ENCODE data around the gene SMIM31.

Gene SMIM31

DNA sequence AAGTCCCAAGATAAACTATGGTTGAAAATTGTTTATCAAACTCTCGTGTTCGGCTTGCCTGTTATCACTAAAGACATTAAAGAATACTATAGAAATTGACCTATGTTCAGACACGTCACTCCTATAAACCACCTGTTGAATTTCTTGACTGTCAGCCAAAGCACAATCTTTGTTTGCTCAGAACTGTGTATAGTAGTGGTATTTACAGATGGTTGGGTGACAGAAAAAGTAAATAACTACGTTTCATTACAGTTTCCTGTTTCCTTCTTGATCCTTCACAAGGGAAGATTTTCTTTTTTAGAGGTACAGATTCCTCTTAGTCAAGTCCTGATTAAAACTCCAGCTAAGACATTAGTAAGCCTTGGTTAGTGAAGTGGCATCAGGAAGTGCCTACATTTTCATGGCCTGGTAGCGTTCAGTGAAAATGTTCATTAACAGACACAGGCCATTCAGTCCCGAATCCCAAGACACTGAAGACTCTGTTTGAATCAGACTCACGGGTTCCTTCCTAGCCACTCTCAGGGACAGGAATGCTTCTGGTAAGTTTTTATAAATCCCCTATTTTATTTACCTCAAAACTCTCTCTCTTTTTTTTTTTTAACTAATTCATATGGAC lies at the start of gene SMIM31:
TSS of gene SMIM31 (plus strand) at position 259 of the 616 bp plus-strand sequence. CDS start 16,313 bp downstream, outside the sequence.
- DNase-seq (ENCODE audit: low spot score): no peak

DNA sequence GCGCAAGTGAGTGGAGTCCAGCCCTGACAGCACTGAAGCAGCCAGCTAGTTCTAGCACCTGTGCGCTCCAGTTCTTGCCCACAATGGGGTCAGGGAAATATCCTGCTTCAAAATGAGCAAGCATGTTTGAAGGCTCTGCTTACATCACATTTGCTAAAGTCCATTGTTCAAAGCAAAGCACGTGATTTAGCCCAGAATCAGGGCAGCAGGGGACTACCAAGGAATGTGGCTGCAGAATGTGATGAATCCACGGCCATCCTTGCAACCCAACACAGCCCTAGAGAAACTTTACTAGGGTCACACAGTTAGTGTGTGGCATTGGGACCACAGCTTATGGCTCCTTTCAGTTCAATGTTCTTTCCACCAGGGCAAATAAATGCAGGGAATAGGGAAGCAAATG lies 47.3 kb upstream of the SMIM31 start:
- no peak for DNase-seq (ENCODE audit: low spot score)

DNA sequence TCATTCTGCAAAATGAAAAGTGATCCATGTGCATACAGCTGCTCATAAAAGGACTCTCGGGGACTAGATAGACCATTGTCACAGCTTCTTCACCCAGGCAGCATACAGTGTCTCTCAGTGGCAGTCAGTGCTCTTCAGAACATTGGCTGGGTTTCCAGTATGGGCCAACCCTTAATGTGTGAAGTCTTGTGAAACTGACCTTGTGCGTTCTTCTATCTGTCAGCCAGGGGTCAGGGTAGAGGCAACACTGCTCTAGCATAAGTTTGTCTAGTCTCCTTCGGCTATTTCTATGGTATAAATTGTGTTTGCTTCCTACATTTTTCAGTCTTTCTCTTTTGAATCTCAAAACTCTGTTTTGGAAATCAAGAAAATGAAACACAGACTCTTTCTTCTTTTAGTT lies 37.0 kb upstream of the SMIM31 start:
- no peak for DNase-seq (ENCODE audit: low spot score)

DNA sequence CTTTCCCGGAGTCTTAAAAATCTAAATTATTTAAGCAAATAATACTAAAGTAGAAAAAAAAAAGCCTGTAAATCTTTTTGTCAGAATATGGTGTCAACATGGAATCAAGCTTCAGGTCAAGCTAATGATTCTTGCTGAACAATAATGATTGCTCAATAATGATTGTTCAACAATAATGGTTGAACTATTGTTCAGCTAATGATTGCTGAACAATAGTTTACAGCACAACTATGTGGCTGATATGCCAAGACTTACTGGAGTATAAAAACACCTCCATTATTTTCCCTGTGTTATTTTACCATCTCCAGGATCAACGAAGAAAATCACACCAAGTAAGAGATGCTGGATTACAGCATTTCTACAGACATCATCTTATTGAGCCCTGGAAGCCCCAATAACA lies 35.1 kb upstream of the SMIM31 start:
- DNase-seq (ENCODE audit: low spot score): no peak

GRCh38 chr4:164725066-164725465 lies 28.9 kb upstream of the SMIM31 start:
- DNase-seq (ENCODE audit: low spot score): no peak

- DNase-seq (ENCODE audit: low spot score): no peak
Measured at GRCh38 chr4:164730705-164731393, 23.1 kb upstream of the SMIM31 start.

DNA sequence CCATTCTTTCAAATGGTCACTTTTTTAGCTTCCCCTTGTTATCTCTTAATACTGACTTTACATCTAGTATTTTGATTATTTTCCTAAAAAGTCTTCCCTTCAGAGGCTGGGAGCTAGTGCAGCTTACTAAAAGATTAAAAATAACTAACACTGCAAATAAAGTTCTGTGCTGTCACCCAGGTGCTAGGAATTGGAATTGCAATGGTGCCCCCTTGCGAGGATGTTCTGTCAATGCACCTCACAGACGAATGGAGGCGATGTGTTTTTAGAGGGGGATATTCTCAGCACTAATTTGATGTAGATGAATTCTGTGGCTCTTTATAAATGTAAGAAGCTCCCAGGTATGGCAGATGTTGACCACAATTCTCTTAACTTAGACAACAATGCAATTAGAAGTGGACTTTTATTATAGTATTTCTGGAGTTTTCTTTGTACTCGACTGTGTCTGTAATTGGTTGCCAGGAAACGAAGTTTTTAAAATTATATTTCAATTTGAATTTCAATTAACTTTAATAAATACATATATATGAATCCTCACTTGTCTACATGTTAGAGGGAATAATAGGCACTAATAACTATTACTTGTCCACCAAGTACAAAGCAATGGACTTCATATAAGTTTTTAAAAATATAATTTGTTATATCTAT lies 22.0 kb upstream of the SMIM31 start:
- peak; percentile 47 for DNase-seq (ENCODE audit: low spot score)

DNA sequence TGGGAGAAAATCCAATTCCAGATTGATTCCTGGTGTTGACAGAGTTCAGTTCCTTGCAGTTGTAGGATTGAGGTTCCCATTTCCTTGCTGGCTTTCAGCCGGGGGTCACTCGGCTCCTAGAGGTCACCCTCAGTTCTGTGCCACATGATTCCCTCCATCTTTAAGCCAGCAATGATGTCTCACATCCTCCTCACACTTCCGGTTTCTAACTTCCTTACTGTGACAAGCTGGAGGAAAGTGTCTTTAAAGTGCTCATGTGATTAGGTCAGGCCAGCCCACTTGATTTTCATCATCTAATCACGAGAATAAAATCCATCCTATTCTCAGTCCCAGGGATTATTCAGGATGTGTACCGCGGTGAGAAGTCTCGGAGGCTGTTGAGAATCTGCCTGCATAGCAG lies 19.4 kb upstream of the SMIM31 start:
- DNase-seq (ENCODE audit: low spot score): no peak

GRCh38 chr4:164748375-164748774 lies 5.6 kb upstream of the SMIM31 start:
- peak; percentile 6 for DNase-seq (ENCODE audit: low spot score)

- no peak for DNase-seq (ENCODE audit: low spot score)
Measured at GRCh38 chr4:164755432-164755831, 1.5 kb downstream of the SMIM31 start.

DNA sequence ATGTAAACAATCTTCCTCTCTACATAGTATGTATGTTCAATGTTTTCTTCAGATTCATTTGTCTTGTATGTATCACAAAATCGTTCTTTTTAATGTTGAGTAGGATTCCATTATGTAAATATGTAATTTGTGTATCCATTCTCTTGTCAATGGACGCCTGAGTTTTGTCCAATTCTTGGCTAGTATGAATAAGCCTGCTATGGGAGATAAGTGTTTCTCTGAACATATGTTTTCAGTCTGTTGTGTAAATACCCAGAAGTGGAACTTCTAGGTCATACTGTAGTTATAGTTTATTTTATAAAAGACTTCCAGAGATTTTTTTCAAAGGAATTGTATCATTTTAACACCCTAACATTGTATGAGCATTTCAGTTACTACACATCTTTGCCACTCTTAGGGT lies 2.8 kb downstream of the SMIM31 start:
- no peak for DNase-seq (ENCODE audit: low spot score)

DNA sequence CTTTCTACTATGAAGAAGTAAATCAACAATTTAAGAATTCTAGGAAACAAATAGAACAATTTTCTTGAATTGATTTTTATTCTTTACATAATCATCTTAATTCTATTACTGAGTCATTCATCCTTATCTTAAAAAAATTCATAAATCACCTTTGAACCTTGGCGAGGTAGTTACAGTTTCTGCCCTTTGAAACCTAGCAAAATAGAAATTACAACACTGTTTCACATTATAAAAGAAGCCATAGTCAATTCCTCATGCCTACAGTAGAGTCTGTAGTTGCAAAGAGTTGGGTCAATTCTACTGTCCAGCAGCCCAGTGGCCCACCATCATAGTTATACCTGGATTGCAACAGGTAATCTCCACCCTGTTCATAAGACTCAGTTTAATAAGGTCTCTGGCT lies 7.3 kb downstream of the SMIM31 start:
- no peak for DNase-seq (ENCODE audit: low spot score)

GRCh38 chr4:164761746-164762275 lies 7.9 kb downstream of the SMIM31 start:
- DNase-seq (ENCODE audit: low spot score): no peak

DNA sequence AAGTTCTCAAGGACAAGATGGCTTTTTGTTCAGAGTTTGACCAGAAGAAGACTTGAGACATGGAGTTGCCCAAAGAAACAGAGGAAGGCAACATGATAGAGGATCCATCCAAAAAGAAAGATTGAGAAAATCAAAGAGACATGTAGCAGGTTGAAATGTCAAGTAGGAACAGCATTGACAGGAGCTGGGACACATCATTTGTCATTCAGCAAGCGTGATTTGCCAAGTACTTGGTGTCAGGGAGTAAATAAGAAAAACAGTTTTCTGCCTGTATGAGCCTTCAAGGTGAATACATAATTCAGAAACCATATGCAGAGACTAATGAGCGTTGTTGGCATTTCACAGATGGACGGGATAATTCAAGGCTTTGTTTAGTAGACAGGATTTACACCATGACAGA lies 11.2 kb downstream of the SMIM31 start:
- DNase-seq (ENCODE audit: low spot score): no peak

GRCh38 chr4:164765833-164766232 lies 11.9 kb downstream of the SMIM31 start:
- DNase-seq (ENCODE audit: low spot score): no peak

DNA sequence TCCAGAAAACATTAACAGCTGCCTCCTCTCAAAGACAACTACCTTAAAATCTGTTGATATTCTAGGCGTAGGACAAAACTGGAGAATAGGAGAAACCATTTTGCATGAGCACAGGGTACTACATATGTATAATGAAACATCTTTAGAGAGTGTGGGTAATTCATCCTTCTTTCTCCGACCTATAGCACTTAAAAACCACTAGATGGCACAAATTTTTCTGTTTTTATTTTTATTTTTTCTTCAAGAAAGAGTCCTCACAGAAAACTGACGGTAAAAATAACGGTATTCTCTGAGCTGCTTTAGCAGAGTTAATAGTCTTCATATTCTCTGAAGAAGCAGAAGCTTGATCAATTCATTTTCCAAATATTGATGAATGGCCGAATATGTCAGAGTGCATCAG lies 14.6 kb downstream of the SMIM31 start:
- no peak for DNase-seq (ENCODE audit: low spot score)

DNA sequence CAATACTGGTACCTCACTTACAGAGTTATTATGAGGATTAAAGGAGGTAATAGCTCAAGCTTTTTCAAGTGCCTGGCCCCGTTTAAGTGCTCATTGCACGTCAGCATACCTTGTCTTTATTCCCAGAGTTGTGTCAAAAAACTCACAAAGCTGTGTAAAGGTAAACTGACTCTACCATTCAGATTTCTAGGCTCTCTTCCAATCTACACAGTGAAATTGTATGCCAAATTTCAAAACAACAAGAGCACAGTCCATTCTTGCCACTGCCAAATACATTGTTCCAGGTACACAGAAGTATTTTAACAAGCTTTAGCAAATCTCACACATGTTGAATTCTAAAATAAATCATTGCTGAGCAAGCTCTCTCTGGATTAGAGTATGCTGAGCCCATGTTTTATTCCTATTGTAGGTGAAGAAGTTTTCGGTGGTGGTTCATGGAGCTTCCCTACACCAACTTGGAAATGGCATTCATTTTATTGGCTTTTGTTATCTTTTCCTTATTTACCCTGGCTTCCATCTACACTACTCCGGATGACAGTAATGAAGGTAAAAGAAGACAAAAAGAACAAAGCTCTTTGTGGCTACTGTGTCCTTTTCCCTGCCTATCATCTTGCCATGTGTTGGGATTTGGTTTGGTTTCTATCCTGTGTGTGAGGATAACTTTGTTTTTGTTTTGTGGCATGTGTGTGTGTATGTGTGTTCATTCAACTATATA lies 16.2 kb downstream of the SMIM31 start:
- no peak for DNase-seq (ENCODE audit: low spot score)

GRCh38 chr4:164771088-164771487 lies 17.2 kb downstream of the SMIM31 start:
- no peak for DNase-seq (ENCODE audit: low spot score)

- DNase-seq (ENCODE audit: low spot score): no peak
Measured at GRCh38 chr4:164772076-164772475, 18.1 kb downstream of the SMIM31 start.

GRCh38 chr4:164779080-164779479 lies 25.1 kb downstream of the SMIM31 start:
- DNase-seq (ENCODE audit: low spot score): no peak

DNA sequence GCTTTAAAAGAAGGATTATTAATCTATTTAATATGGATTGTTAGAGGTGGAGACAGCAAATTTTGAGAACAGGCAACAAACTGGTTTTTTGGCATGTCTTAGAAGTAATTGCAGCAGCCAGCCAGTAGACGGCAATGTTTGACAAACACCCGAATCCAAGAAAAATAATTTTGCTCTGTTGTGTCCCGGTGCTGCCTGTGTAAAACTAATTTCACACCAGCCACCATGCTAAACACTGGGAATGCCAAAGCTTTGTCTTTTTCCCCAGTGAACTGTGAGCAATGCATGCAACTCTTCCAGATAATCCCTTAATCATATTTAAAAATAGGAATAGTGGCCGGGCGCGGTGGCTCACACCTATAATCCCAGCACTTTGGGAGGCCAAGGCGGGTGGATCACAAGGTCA lies 25.9 kb downstream of the SMIM31 start:
- no peak for DNase-seq (ENCODE audit: low spot score)

DNA sequence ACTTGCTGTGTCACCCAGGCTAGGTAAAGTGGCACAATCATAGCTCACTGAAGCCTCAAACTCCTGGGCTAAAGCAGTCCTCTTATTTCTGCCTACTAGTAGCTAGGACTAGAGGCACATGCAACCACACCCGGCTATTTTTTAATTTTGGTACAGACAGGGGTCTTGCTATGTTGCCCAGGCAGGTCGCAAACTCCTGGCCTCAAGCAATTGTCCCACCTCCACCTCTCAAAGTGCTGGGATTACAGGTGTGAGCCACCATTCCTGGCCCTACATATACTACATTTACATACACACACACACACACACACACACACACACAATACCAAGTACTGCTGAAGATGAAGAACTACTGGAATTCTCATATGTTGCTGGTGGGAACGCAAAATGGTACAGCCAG lies 26.9 kb downstream of the SMIM31 start:
- DNase-seq (ENCODE audit: low spot score): no peak

DNA sequence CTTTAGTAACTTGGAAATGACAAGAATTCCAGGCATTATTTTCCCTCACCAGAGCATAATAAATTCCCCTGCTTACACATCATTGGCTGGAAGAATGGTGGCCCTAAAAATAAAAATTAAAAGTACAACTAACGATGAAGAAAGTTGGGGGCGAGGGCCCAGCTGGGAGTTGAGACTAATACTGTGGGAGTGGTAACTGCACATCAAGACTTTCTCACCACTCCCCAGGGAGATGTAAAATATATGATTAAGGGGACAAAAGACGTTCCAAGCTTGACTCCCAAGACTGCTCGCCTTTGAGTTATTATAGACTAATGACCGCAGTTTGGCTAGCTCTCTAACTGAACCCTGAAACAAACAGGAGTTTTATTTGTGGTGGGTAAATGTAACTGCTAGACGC lies 30.0 kb downstream of the SMIM31 start:
- DNase-seq (ENCODE audit: low spot score): no peak
